Measurements from ENCODE around the gene PRSS50. TPM values are rescaled to one million over a fixed set of nuclear protein-coding genes. Genes with fewer than 3 reads are reported as not detected.
A peak's percentile ranks its signal among the peaks of the same experiment; 100 is the strongest.

The PRSS50 gene
- polyA plus RNA-seq, 1 experiment = not detected

DNA sequence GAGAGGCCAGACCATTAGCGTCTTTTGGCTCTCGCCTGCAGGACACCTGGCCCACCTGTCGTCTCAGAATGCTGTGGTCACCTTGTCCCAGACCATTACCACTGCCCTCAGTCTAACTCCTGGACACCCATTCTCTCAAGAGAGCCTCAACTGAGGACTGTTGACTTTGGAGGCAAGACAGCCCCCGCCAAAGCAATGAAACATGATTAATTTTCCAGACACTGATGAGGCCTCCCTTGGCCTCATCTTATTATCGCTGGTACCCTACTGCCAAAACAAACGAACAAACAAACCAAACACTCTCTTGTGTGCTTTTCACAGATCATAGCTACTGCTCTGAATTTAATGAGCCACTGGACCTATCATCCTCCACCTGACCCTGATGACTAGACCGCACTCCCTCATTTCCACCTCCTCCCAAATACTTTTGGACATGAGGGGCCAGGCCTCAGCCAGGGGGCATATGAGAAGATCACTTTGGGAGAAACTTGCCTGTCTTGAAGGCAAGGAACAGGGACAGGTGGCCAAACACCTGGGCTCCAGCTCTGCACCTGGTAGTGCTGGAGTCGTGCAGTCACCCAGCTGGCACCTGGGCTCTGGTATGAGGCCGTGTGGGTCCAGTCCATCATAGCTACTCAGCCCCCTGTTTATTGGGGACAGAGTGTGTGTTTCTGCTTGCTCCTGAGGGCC lies 51.8 kb downstream of the PRSS50 start:
- CTCF ChIA-PET = interaction anchor here (1.2 kb wide), 1 partner anchor 33 kb away, joined by 4 read pairs; no protein-coding TSS in a partner anchor

DNA sequence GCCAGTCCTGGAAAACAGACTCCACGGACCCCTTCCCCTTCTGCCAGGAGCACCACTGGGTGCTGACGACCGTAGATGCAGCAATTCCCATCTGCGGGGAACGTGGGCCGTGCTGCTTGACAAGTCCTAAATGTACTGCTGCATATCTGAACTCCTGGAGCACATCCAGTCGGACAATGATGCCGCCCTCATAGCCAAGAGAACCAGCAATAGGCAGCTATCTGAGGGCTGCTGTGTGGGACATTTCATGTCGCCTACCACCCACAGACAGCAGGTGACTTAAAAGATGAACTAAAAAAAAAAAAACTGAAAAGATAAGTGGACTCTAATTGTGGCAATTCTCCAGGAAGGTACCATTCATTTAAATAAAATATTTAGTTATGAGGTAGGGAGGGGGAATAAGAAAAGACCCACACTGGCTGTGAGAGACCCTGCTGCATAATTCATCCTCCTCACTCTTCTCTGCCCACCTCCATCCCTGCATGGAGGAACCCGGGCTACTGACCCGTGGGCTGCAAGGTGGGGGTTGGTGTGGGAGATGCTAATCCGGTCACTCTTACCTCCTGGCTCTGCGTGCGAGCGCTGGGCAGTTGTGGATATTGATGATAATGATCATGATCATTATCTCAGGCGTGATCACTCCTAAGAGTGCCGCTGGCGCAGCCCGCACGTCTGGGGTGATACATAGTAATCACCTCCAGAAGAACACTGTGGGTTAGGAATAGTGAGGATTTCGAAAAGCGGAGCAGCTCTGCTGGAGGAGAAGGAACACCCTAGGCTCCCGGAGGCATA lies 52.5 kb downstream of the PRSS50 start:
- CTCF ChIA-PET = interaction anchor here (0.8 to 1.2 kb wide), 2 partner anchors 34 to 35 kb away, joined by 3 to 4 read pairs; no protein-coding TSS in a partner anchor
- TF ChIP-seq, protein P1, sequence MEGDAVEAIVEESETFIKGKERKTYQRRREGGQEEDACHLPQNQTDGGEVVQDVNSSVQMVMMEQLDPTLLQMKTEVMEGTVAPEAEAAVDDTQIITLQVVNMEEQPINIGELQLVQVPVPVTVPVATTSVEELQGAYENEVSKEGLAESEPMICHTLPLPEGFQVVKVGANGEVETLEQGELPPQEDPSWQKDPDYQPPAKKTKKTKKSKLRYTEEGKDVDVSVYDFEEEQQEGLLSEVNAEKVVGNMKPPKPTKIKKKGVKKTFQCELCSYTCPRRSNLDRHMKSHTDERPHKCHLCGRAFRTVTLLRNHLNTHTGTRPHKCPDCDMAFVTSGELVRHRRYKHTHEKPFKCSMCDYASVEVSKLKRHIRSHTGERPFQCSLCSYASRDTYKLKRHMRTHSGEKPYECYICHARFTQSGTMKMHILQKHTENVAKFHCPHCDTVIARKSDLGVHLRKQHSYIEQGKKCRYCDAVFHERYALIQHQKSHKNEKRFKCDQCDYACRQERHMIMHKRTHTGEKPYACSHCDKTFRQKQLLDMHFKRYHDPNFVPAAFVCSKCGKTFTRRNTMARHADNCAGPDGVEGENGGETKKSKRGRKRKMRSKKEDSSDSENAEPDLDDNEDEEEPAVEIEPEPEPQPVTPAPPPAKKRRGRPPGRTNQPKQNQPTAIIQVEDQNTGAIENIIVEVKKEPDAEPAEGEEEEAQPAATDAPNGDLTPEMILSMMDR (IDR thresholded peaks at IDR 0.05; ENCODE audit: insufficient read depth, low read depth, low read length) = no peak
- DNase-seq (ENCODE audit: low read depth) = no peak
- Histone ChIP-seq H3K36me3 (ENCODE audit: control insufficient read depth, insufficient read depth, low read length) (no peaks in the 10 kb centered on the region), H3K4me3 (ENCODE audit: low read depth, low read length) (no peak overlapping the region), H3K27me3 (ENCODE audit: control insufficient read depth, insufficient read depth, low read length) (no peaks in the 10 kb centered on the region; the same call in 1 of the 2 replicates)
- POLR2A ChIA-PET = no interaction called here

More for the DNA sequence above, 51.8 kb downstream of the PRSS50 start:
- Histone ChIP-seq H3K36me3 (ENCODE audit: control insufficient read depth, insufficient read depth, low read length) (no peaks in the 10 kb centered on the region), H3K27me3 (ENCODE audit: control insufficient read depth, insufficient read depth, low read length) (no peaks in the 10 kb centered on the region; the same call in 1 of the 2 replicates), H3K4me3 (ENCODE audit: low read depth, low read length) (no peak overlapping the region)
- TF ChIP-seq, protein P1 (IDR thresholded peaks at IDR 0.05; ENCODE audit: insufficient read depth, low read depth, low read length) = no peak
- DNase-seq (ENCODE audit: low read depth) = no peak
- POLR2A ChIA-PET = no interaction called here

GRCh38 chr3:46664188-46664970 lies 53.3 kb downstream of the PRSS50 start:
- ChIA-PET POLR2A (no interaction called here), CTCF (interaction anchor here (0.8 to 2.4 kb wide), 4 partner anchors 8 to 35 kb away, joined by 3 to 9 read pairs (median 6); no protein-coding TSS in a partner anchor)
- DNase-seq (ENCODE audit: low read depth) = no peak
- TF ChIP-seq, protein P1 (IDR thresholded peaks at IDR 0.05; ENCODE audit: insufficient read depth, low read depth, low read length) = no peak
- H3K27me3 ChIP-seq (ENCODE audit: control insufficient read depth, insufficient read depth, low read length) = peaks cover 1% of the 10 kb centered on the region; the same call in 1 of the 2 replicates
- no peaks in the 10 kb centered on the region for H3K36me3 ChIP-seq (ENCODE audit: control insufficient read depth, insufficient read depth, low read length)
- no peak overlapping the region for H3K4me3 ChIP-seq (ENCODE audit: low read depth, low read length)

GRCh38 chr3:46663591-46664135 lies 54.0 kb downstream of the PRSS50 start:
- no peaks in the 10 kb centered on the region for H3K36me3 ChIP-seq (ENCODE audit: control insufficient read depth, insufficient read depth, low read length)
- ChIA-PET CTCF (interaction anchor here (0.6 to 6.1 kb wide), 5 partner anchors 9 to 175 kb away, joined by 3 to 24 read pairs (median 8); no protein-coding TSS in a partner anchor), POLR2A (no interaction called here)
- peaks cover 1% of the 10 kb centered on the region; the same call in 1 of the 2 replicates for H3K27me3 ChIP-seq (ENCODE audit: control insufficient read depth, insufficient read depth, low read length)
- H3K4me3 ChIP-seq (ENCODE audit: low read depth, low read length) = no peak overlapping the region
- TF ChIP-seq, protein P1 (IDR thresholded peaks at IDR 0.05; ENCODE audit: insufficient read depth, low read depth, low read length) = 0 out of 2 replicates have a peak, but pooled peaks have one; percentile 8
- no peak for DNase-seq (ENCODE audit: low read depth)
